K562 (cell line): ENCODE data around the gene DTHD1.

ENCODE experiments used
- EP400 ChIP-seq: fragments of 450-650 bp; IDR thresholded peaks from 2 replicates; pipeline ENCODE4 v1.6.1; 2017; ENCODE audit warnings: antibody characterized with exemption, mild to moderate bottlenecking, moderate library complexity
- POLR2AphosphoS5 ChIP-seq: IDR thresholded peaks from 2 replicates; pipeline ENCODE4 v1.6.1; 2011; ENCODE audit warnings: mild to moderate bottlenecking, low read depth, low read length, moderate library complexity; ENCODE audit not compliant: control insufficient read depth, insufficient read depth

GRCh38 chr4:36360755-36361154, 79.3 kb downstream of the DTHD1 start:
- TF ChIP-seq POLR2AphosphoS5 (no peak), EP400 (no peak)
